Thyroid gland (tissue), 4 donors: Measurements from ENCODE around the gene OXSM.

Experiments
- CTCF ChIP-seq, 6 experiments: fragments of 200-600 bp in 3 of 6; fragments of 450-650 bp in 3 of 6; sonication (generic) in 3 of 6; IDR thresholded peaks; one replicate each; pipeline ENCODE4 v1.5.1; 2016 to 2019; ENCODE audit warnings: antibody characterized with exemption in 6 of 6, mild to moderate bottlenecking in 2 of 6, inconsistent platforms in 1 of 6, moderate library complexity in 1 of 6
- POLR2A ChIP-seq, 2 donors: fragments of 450-650 bp; IDR thresholded peaks; one replicate each; pipeline ENCODE4 v1.6.1; 2017; ENCODE audit warnings: antibody characterized with exemption in 2 of 2, mild to moderate bottlenecking in 2 of 2, moderate library complexity in 1 of 2

GRCh38 chr3:25751725-25752124 lies 38.2 kb upstream of the OXSM start:
- TF ChIP-seq CTCF (IDR thresholded peaks at IDR 0.05): no peak
- TF ChIP-seq POLR2A (IDR thresholded peaks at IDR 0.05): no peak
